D721Med (cell line): ENCODE measurements around the gene NUP62.
"Not testable (repeated sequence)": the region's sequence is repeated elsewhere in the genome, so short reads cannot be mapped to it uniquely, and the experiment has no call there.

Source experiments
- DNase-seq: peaks from one replicate; pipeline ENCODE4 v3.0.0; 2011; ENCODE audit warnings: low spot score; ENCODE audit not compliant: insufficient read length
- FAIRE-seq: peaks from 2 replicates; lab custom pipeline; 2011; peaks lifted over from hg19 to GRCh38; lab: Jason Lieb, UNC
- TF ChIP-seq, protein P1 (sequence below): IDR thresholded peaks from 2 replicates; pipeline ENCODE4 v1.5.1; 2012; ENCODE audit warnings: mild to moderate bottlenecking, control low read depth; ENCODE audit not compliant: insufficient read depth; ENCODE audit errors: missing control alignments

NUP62 gene

DNA sequence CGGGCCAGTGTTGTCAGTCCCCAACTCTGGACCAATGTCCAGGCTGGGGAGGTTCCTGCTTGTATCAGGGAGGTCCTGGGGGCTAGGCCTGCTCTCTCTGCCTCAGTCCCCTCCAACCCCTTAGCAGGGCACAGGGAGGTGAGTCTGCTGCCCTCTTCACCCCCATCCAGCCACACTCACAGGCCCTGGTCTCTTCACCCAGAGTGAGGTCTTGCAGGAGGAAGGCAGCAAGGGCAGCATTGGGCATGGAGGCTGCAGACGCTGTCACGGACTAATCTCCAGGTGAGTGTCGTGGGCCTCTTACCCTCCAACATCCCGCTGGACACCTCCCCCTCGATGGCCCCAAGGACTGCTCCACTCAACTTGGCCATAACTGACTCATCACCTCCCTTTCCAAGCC is 43.5 kb upstream of the NUP62 start:
- DNase-seq: no peak

DNA sequence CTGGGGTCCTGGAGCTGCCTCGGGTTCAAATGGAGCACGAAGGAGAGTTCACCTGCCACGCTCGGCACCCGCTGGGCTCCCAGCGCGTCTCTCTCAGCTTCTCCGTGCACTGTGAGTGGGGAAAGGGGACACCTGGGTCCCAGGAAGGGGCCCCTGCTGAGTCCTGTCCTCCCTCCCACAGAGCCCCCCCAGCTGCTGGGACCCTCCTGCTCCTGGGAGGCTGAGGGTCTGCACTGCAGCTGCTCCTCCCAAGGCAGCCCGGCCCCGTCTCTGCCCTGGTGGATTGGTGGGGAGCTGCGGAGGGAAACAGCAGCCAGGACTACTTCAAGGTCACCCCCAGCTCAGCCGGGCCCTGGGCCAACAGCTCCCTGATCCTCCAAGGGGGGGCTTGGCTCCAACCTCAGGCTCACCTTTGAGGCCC is 42.7 kb upstream of the NUP62 start:
- no peak for FAIRE-seq
- TF ChIP-seq, protein P1, sequence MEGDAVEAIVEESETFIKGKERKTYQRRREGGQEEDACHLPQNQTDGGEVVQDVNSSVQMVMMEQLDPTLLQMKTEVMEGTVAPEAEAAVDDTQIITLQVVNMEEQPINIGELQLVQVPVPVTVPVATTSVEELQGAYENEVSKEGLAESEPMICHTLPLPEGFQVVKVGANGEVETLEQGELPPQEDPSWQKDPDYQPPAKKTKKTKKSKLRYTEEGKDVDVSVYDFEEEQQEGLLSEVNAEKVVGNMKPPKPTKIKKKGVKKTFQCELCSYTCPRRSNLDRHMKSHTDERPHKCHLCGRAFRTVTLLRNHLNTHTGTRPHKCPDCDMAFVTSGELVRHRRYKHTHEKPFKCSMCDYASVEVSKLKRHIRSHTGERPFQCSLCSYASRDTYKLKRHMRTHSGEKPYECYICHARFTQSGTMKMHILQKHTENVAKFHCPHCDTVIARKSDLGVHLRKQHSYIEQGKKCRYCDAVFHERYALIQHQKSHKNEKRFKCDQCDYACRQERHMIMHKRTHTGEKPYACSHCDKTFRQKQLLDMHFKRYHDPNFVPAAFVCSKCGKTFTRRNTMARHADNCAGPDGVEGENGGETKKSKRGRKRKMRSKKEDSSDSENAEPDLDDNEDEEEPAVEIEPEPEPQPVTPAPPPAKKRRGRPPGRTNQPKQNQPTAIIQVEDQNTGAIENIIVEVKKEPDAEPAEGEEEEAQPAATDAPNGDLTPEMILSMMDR: no peak
- no peak for DNase-seq

More for the DNA sequence above, 43.5 kb upstream of the NUP62 start:
- TF ChIP-seq, protein P1: no peak
- FAIRE-seq: no peak

DNA sequence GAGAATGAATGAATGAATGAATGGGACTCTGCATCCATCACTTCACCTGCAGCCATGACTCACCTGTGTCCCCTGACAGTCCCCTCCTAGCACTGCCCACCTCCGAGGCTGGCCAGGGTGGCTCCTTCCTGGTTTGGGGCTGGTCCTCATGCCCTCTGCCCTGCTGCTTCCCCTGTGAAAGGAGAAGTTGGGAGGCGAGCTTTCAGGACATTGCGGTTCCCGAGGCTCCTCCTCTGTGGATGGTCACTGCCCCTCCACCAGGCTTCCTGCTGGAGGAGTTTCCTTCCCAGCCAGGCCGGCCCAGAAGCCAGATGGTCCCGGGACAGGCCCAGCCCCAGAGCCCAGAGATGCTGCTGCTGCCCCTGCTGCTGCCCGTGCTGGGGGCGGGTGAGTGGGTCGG is 40.1 kb upstream of the NUP62 start:
- FAIRE-seq: not testable (repeated sequence)

DNA sequence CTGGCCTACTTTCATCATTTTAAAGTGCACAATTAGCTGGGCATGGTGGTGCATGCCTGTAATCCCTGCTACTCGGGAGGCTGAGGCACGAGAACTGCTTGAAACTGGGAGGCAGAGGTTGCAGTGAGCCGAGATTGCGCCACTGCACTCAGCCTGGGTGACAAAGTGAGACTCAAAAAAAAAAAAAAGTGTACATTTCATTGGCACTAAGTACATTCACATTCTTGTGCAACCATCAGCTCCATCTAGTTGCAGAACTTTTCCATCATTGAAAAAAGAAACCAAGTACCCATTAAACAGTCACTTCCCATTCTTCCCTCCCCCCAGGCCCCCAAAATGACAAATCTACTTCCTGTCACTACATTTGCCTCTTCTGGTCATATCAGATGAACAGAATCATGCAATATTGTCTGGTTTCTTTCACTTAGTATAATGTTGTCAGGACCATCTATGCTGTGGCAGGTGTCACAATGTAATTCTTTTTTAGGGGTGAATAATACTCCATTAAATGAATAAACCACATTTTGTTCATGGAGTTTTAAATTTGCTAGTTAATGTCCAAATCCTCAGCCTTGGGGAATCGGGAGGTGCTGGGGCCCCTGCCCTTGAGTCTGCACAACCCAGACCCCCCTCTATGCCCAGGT is 39.1 kb upstream of the NUP62 start:
- TF ChIP-seq, protein P1: no peak
- FAIRE-seq: no peak
- DNase-seq: no peak

More for the DNA sequence above, 40.1 kb upstream of the NUP62 start:
- not testable (repeated sequence) for DNase-seq

DNA sequence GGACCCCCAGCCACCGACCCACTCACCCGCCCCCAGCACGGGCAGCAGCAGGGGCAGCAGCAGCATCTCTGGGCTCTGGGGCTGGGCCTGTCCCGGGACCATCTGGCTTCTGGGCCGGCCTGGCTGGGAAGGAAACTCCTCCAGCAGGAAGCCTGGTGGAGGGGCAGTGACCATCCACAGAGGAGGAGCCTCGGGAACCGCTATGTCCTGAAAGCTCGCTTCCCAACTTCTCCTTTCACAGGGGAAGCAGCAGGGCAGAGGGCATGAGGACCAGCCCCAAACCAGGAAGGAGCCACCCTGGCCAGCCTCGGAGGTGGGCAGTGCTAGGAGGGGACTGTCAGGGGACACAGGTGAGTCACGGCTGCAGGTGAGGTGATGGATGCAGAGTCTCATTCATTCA is 31.7 kb upstream of the NUP62 start, which contains the start of gene SIGLEC11:
SIGLEC11 (minus strand) TSS at position 193 of the 400 bp plus-strand sequence; CDS start at position 102, 91 bp downstream.
- FAIRE-seq, DNase-seq: not testable (repeated sequence)

DNA sequence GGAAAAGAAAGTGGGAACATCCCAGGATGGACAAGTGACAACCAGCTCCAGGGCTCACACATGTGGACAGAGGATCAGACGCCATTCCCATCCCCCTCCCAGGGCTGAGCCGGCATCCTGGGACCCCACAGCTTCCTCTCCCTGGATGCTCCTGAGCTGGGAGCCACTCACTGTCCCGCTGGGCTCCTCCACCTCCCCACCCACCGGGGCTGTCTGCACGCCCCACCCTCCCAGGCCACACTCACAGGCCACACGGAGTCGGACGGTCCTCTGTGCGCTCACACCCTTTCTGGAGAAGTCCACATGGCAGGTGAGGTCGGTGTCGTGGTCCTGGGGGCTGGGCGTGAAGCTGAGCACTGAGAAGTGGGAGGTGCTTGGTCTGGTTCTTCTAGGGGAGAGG is 30.6 kb upstream of the NUP62 start:
- not testable (repeated sequence) for FAIRE-seq, DNase-seq

DNA sequence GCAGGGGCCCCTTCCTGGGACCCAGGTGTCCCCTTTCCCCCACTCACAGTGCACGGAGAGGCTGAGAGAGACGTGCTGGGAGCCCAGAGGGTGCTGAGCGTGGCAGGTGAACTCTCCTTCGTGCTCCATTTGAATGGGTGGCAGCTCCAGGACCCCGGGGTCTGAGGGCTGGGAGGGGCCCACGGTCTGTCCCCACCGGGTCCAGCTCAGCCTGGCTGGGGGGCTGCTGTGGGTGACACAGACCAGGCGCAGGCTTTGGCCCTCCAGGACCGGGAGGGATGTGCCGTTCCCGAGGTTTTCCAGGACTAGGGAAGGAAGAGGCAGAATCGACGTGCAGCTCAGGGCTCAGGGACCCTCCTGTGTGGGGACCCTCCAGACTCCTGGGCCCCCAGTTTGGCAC is 29.3 kb upstream of the NUP62 start:
- FAIRE-seq: not testable (repeated sequence)

DNA sequence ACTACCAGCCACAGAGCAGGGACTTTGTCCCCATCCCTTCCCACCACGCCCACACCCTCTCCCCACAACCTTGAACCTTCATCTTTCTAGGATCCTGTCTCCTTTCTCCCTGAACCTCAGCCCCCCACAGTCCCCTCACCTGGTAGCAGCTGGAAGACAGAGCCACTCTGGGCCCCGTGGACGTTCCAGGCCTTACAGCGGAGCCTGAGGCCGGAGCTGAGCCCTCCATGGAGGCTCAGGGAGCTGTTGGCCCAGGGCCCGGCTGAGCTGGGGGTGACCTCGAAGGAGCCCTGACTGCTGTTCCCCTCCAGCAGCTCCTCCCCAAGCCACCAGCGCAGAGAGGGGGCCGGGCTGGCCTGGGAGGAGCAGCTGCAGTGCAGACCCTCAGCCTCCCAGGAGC is 28.8 kb upstream of the NUP62 start:
- FAIRE-seq, DNase-seq: not testable (repeated sequence)

More for the DNA sequence above, 29.3 kb upstream of the NUP62 start:
- DNase-seq: not testable (repeated sequence)

DNA sequence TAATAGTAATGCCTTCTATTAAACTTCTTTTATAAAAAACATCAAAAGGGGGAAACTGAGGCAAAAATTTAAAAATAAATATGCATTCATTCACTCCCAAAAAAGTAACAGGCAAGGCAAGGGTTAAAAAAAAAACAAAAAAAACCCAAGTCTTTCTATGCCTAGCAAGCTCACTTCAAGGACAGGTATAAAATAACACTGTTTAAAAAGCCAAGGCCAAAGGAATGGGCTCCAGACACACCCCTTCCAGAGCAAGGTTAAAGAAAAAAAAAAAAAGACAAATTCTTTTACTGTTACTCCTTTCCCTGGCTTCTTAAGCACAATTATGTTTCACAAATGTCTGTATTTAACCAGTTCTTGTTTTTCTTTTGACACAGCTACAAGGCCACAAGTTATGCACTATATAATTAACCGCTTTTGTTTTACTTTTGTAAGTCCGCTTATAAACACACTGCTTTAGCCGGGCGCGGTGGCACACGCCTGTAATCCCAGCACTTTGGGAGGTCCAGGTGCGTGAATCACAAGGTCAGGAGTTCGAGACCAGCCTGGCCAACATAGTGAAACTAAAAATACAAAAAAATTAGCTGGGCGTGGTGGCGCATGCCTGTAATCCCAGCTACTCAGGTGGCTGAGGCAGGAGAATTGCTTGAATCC is 28.1 kb upstream of the NUP62 start:
- DNase-seq (no peak), FAIRE-seq (no peak)
- TF ChIP-seq, protein P1: no peak

DNA sequence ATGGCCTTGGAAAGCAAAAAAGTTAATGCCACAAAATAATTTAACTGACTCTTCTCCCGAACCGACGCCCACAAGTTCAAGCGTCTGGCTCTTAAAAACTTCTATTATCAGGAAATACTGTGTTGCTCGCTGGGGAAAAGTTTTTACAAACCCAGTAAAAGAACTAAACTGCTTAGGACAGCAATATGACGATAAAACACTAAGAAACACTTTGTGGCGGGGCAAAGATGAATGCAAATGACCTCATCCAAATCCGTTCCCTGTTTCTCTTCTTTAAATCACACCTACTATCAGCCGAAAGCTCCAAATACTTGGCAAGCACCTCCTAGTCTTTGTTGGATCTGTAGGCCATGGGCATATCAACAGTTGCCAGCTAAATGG is 26.8 kb upstream of the NUP62 start:
- TF ChIP-seq, protein P1: no peak
- FAIRE-seq (no peak), DNase-seq (no peak)
